ENCODE results near the gene SELENOP.

- TF ChIP-seq, protein P1, sequence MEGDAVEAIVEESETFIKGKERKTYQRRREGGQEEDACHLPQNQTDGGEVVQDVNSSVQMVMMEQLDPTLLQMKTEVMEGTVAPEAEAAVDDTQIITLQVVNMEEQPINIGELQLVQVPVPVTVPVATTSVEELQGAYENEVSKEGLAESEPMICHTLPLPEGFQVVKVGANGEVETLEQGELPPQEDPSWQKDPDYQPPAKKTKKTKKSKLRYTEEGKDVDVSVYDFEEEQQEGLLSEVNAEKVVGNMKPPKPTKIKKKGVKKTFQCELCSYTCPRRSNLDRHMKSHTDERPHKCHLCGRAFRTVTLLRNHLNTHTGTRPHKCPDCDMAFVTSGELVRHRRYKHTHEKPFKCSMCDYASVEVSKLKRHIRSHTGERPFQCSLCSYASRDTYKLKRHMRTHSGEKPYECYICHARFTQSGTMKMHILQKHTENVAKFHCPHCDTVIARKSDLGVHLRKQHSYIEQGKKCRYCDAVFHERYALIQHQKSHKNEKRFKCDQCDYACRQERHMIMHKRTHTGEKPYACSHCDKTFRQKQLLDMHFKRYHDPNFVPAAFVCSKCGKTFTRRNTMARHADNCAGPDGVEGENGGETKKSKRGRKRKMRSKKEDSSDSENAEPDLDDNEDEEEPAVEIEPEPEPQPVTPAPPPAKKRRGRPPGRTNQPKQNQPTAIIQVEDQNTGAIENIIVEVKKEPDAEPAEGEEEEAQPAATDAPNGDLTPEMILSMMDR (conservative IDR thresholded peaks at IDR 0.05) = no peak
- TF ChIP-seq ZFX (IDR thresholded peaks at IDR 0.05) = no peak
Measured at GRCh38 chr5:42806004-42806700, 5.5 kb downstream of the SELENOP start.
